Measurements from ENCODE around the gene HOMER2.
"Not testable (repeated sequence)": the region's sequence is repeated elsewhere in the genome, so short reads cannot be mapped to it uniquely, and the experiment has no call there.

HOMER2 gene

GRCh38 chr15:82952158-82953081, at the start of gene HOMER2:
Gene HOMER2 (minus strand): TSS chr15:82952720. CDS start chr15:82952535, 185 bp downstream.
- DNase-seq: peak in 1 of 2 experiments; percentile 78

- DNase-seq: not testable (repeated sequence)
Measured at GRCh38 chr15:83000672-83001031, 48.1 kb upstream of the HOMER2 start.

- peak; percentile 16 to 69 for DNase-seq
Measured at GRCh38 chr15:82999905-83000671, 47.6 kb upstream of the HOMER2 start.

GRCh38 chr15:82999426-82999825, 46.9 kb upstream of the HOMER2 start:
- no peak for DNase-seq

- DNase-seq: no peak
Measured at GRCh38 chr15:82995938-82996337, 43.4 kb upstream of the HOMER2 start.

- no peak for DNase-seq
Measured at GRCh38 chr15:82995076-82995475, 42.6 kb upstream of the HOMER2 start.

- DNase-seq: no peak
Measured at GRCh38 chr15:82993144-82993543, 40.6 kb upstream of the HOMER2 start.

GRCh38 chr15:82992436-82992998, 40.0 kb upstream of the HOMER2 start:
- DNase-seq: no peak

- no peak for DNase-seq
Measured at GRCh38 chr15:82986442-82986780, 33.9 kb upstream of the HOMER2 start.

GRCh38 chr15:82985688-82986441, 33.3 kb upstream of the HOMER2 start, which contains the start of gene RAMAC:
Gene RAMAC (plus strand): TSS chr15:82986210. CDS start chr15:82989019, 2,809 bp downstream.
- DNase-seq: peak; percentile 95 to 98

- no peak for DNase-seq
Measured at GRCh38 chr15:82980981-82981380, 28.5 kb upstream of the HOMER2 start.

- DNase-seq: no peak
Measured at GRCh38 chr15:82979726-82980125, 27.2 kb upstream of the HOMER2 start.

GRCh38 chr15:82978438-82978837, 25.9 kb upstream of the HOMER2 start:
- no peak for DNase-seq

GRCh38 chr15:82977076-82977475, 24.6 kb upstream of the HOMER2 start:
- no peak for DNase-seq

GRCh38 chr15:82972990-82973389, 20.5 kb upstream of the HOMER2 start:
- no peak for DNase-seq

- DNase-seq: no peak
Measured at GRCh38 chr15:82971218-82971984, 18.9 kb upstream of the HOMER2 start.

- DNase-seq: no peak
Measured at GRCh38 chr15:82970696-82971095, 18.2 kb upstream of the HOMER2 start.

GRCh38 chr15:82970078-82970686, 17.7 kb upstream of the HOMER2 start:
- no peak for DNase-seq

GRCh38 chr15:82969353-82969752, 16.8 kb upstream of the HOMER2 start:
- no peak for DNase-seq

GRCh38 chr15:82968066-82968465, 15.5 kb upstream of the HOMER2 start:
- no peak for DNase-seq

GRCh38 chr15:82966671-82967071, 14.2 kb upstream of the HOMER2 start:
- no peak for DNase-seq

GRCh38 chr15:82964890-82965289, 12.4 kb upstream of the HOMER2 start:
- DNase-seq: no peak

All from NCI-H524 (cell line).